HEK293T (cell line): ENCODE data around the gene FLII.

Experiments used
- CTCF ChIA-PET: fragments of 350-600 bp; formaldehyde crosslinking; extraction: SDS; loops from one replicate; lab custom pipeline; 2021; ENCODE audit warnings: antibody characterized with exemption, inconsistent platforms; lab: Yijun Ruan, JAX
- POLR2A ChIA-PET: fragments of 350-600 bp; formaldehyde crosslinking; extraction: SDS; loops from one replicate; lab custom pipeline; 2020; ENCODE audit warnings: antibody characterized with exemption, inconsistent platforms; lab: Yijun Ruan, JAX
- DNase-seq: peaks from one replicate; pipeline ENCODE4 v3.0.0; 2012; ENCODE audit warnings: mixed read lengths; ENCODE audit errors: extremely low spot score
- ARNT ChIP-seq: fragments of 450-650 bp; IDR thresholded peaks from 2 replicates; pipeline ENCODE4 v1.6.1; 2017; ENCODE audit warnings: mild to moderate bottlenecking
- BHLHE40 ChIP-seq: fragments of 450-650 bp; IDR thresholded peaks from 2 replicates; pipeline ENCODE4 v1.6.1; 2016; ENCODE audit warnings: mild to moderate bottlenecking, moderate library complexity, borderline replicate concordance
- CTBP1 ChIP-seq: fragments of 450-650 bp; IDR thresholded peaks from 2 replicates; pipeline ENCODE4 v1.6.1; 2016; ENCODE audit warnings: borderline replicate concordance
- ELF4 ChIP-seq: fragments of 450-650 bp; IDR thresholded peaks from 2 replicates; pipeline ENCODE4 v1.6.1; 2017; ENCODE audit warnings: antibody characterized with exemption
- FOXA1 ChIP-seq: fragments of 450-650 bp; IDR thresholded peaks from 2 replicates; pipeline ENCODE4 v1.6.1; 2016; ENCODE audit warnings: mild to moderate bottlenecking
- FOXK2 ChIP-seq: fragments of 450-650 bp; IDR thresholded peaks from 2 replicates; pipeline ENCODE4 v1.6.1; 2016; ENCODE audit warnings: mild to moderate bottlenecking
- FOXM1 ChIP-seq: fragments of 450-650 bp; IDR thresholded peaks from 2 replicates; pipeline ENCODE4 v1.6.1; 2017; ENCODE audit warnings: mild to moderate bottlenecking, borderline replicate concordance
- HDGF ChIP-seq: fragments of 450-650 bp; IDR thresholded peaks from 2 replicates; pipeline ENCODE4 v1.6.1; 2017; ENCODE audit warnings: antibody characterized with exemption, borderline replicate concordance
- L3MBTL2 ChIP-seq: fragments of 450-650 bp; conservative IDR thresholded peaks from 2 replicates; pipeline ENCODE4 v1.6.1; 2016; ENCODE audit warnings: mild to moderate bottlenecking
- LEF1 ChIP-seq: fragments of 450-650 bp; IDR thresholded peaks from 2 replicates; pipeline ENCODE4 v1.6.1; 2017; ENCODE audit warnings: mild to moderate bottlenecking, borderline replicate concordance
- NFRKB ChIP-seq: fragments of 450-650 bp; IDR thresholded peaks from 2 replicates; pipeline ENCODE4 v1.6.1; 2016; ENCODE audit warnings: mild to moderate bottlenecking, moderate library complexity
- PKNOX1 ChIP-seq: fragments of 450-650 bp; IDR thresholded peaks from 2 replicates; pipeline ENCODE4 v1.6.1; 2016
- SP1 ChIP-seq: fragments of 450-650 bp; IDR thresholded peaks from 2 replicates; pipeline ENCODE4 v1.6.1; 2017
- SUZ12 ChIP-seq: fragments of 450-650 bp; IDR thresholded peaks from 2 replicates; pipeline ENCODE4 v1.6.1; 2016; ENCODE audit warnings: mild to moderate bottlenecking
- TARDBP ChIP-seq: fragments of 450-650 bp; IDR thresholded peaks from 2 replicates; pipeline ENCODE4 v1.6.1; 2016
- ZNF384 ChIP-seq: fragments of 450-650 bp; IDR thresholded peaks from 2 replicates; pipeline ENCODE4 v1.6.1; 2016

The FLII gene

GRCh38 chr17:18257268-18257981 is 1.1 kb downstream of the FLII start:
- CTCF ChIA-PET: no interaction called here
- TF ChIP-seq ZNF384 (no peak), SUZ12 (no peak), SP1 (no peak), BHLHE40 (no peak), ELF4 (no peak), HDGF (no peak), NFRKB (no peak), ARNT (no peak), TARDBP (no peak), LEF1 (no peak), PKNOX1 (no peak), CTBP1 (no peak), FOXK2 (no peak), FOXM1 (no peak), FOXA1 (no peak)
- POLR2A ChIA-PET: interaction anchor here (1.2 kb wide), 1 partner anchor 33 kb away, joined by 3 read pairs; no protein-coding TSS in a partner anchor
- DNase-seq: peak; percentile 45

GRCh38 chr17:18256776-18257175 is 1.8 kb downstream of the FLII start:
- POLR2A ChIA-PET: interaction anchor here (1.2 kb wide), 1 partner anchor 32 kb away, joined by 3 read pairs; no protein-coding TSS in a partner anchor
- DNase-seq: no peak
- TF ChIP-seq FOXA1 (no peak), ZNF384 (no peak), L3MBTL2 (no peak), SP1 (no peak), ARNT (no peak), NFRKB (no peak), FOXK2 (no peak), TARDBP (no peak), PKNOX1 (no peak), SUZ12 (no peak), CTBP1 (no peak), FOXM1 (no peak), HDGF (no peak), ELF4 (no peak)
- CTCF ChIA-PET: no interaction called here

- TF ChIP-seq FOXA1: no peak
- TF ChIP-seq ARNT: no peak
- no peak for TF ChIP-seq CTBP1
- TF ChIP-seq FOXM1: no peak
- no peak for TF ChIP-seq SP1
- TF ChIP-seq ZNF384: no peak
- TF ChIP-seq ELF4: no peak
- no peak for TF ChIP-seq NFRKB
- TF ChIP-seq FOXK2: no peak
- TF ChIP-seq SUZ12: no peak
- no peak for TF ChIP-seq PKNOX1
- ChIA-PET CTCF (no interaction called here), POLR2A (interaction anchor here (0.7 to 1.2 kb wide), 2 partner anchors 25 to 32 kb away, joined by 3 read pairs; no protein-coding TSS in a partner anchor)
- no peak for DNase-seq
Measured at GRCh38 chr17:18256351-18256750, 2.2 kb downstream of the FLII start.

GRCh38 chr17:18254888-18255649 is 3.5 kb downstream of the FLII start:
- TF ChIP-seq NFRKB (no peak), FOXK2 (no peak), ZNF384 (no peak), ARNT (no peak), CTBP1 (no peak)
- ChIA-PET CTCF (interaction anchor here (0.6 to 0.8 kb wide), 2 partner anchors 45 to 65 kb away, joined by 3 to 5 read pairs; no protein-coding TSS in a partner anchor), POLR2A (interaction anchor here (0.9 to 1.3 kb wide), 2 partner anchors 10 to 29 kb away, joined by 3 to 7 read pairs; no protein-coding TSS in a partner anchor)

GRCh38 chr17:18253947-18254821 is 4.4 kb downstream of the FLII start:
- CTCF ChIA-PET: no interaction called here
- POLR2A ChIA-PET: interaction anchor here (1.3 kb wide), 1 partner anchor 11 kb away, joined by 7 read pairs; no protein-coding TSS in a partner anchor
- TF ChIP-seq NFRKB (no peak), PKNOX1 (no peak), SUZ12 (no peak), TARDBP (no peak), SP1 (no peak), LEF1 (no peak)
- no peak for DNase-seq

More at GRCh38 chr17:18254888-18255649, 3.5 kb downstream of the FLII start:
- DNase-seq: no peak
